OCI-M2 (cell line): ENCODE data around the gene SHMT1.
"Not testable (repeated sequence)": the region's sequence is repeated elsewhere in the genome, so short reads cannot be mapped to it uniquely, and the experiment has no call there.

Experiments
- DNase-seq: peaks from one replicate; lab custom pipeline; 2025; ENCODE audit not compliant: unreplicated experiment; lab: John Stamatoyannopoulos, UW

The SHMT1 gene

GRCh38 chr17:18326572-18326971 is 36.8 kb downstream of the SHMT1 start:
- DNase-seq, result no peak

GRCh38 chr17:18326039-18326438 is 37.3 kb downstream of the SHMT1 start:
- DNase-seq, result no peak

DNA sequence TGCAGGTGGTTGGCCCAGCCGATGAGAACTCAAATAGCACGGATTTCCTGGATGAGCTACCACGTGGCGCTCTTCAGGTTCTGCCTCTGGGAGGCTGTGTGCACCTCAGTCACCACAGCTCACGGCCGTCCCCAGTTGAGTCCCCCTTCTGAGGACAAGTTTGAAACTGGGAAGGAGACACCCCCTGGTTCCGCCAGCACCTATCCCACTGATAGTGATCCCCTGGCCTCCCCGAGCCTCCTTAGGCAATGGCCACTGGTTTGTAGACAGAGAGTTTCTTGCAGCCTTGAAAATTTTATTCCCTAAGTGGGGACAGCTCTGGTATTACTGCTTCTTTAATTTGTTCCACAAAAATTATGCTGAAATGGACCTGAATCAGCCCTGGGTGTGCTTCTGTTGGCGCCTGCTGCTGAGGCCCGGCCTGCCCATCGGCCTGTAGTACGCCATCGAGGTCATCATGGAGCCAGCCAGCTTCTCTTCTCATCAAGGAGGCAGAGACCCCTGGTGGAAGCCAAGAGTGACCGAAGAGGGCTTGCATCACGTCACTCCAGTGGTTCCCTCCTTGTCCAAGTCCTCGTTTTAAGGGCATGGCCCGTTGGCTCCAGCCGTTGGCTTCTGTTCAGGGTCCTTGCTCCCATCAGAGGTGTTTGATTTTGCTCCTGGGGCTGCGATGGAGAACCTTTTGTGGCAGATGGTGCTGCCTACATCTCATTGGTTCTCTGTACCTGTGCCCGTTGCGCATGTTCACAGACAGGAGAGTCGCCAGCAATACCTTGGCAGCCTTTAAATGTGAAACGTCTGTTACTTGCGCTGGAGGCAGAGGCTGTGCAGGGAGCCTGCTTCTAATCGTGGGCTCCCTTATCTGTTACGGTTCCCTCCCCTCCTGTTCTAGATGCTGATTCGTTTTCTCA is 39.0 kb downstream of the SHMT1 start:
- DNase-seq, result no peak

DNA sequence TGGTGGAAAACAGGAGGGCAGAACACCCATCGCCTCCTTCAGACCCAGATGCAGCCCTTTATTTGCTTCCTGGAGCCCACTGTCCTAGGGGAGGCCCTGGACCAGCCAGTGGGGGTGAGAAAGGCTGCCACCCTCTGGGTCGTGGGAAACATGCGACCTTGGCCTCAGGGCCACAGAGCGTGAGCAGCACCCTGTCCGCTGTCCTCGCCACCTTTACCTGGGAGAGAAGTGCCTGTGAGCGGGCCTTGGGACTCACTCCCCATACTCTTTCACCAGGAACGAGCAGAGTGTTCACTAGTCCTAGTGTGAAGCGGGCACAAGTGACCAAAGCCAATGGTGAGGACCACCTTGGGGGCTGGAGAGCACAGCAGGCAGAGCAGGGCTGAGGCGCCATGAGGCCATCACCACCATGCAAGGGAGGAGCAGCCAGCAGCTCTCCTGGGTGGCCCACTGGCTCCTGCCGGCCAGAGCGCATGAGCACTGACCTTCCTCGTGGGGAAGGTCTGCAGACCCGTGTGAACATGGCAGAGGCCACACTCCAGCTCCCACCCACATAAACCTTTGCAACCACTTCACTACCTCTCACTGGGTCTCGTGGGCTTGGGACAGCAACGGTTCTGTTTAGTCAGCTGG is 39.7 kb downstream of the SHMT1 start:
- no peak for DNase-seq

GRCh38 chr17:18323007-18323406 is 40.3 kb downstream of the SHMT1 start:
- no peak for DNase-seq

DNA sequence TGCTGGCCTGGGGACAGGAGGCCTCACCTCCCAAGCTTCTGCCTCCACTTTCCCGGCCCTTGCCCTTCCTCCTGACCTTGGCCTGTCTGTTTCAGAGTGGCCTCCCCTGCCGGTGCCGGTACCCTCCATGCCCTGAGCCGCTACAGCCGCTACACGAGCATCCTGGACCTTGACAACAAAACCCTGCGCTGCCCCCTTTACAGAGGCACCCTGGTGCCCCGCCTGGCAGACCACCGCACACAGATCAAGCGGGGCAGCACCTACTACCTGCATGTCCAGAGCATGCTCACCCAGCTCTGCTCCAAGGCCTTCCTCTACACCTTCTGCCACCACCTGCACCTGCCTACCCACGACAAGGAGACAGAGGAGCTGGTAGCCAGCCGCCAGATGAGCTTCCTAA is 40.8 kb downstream of the SHMT1 start:
- no peak for DNase-seq

DNA sequence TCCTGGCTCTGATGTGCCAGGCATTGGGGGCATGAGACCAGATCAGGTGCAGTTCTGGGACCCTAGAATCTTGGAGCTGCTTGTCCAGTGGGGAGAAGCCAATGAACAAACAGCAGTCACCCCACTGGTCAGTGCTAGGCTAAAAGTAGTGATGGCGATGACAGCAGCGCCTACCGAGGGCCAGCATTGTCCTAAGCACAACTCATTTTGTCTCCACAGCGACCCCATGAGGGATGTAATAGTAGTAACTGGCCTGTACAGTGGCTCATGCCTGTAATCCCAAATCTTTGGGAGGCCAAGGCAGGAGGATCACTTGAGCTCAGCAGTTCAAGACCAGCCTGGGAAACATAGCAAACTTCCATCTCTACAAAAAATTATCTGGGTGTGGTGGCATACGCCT is 42.0 kb downstream of the SHMT1 start:
- DNase-seq, result no peak

GRCh38 chr17:18320301-18320700 is 43.0 kb downstream of the SHMT1 start:
- DNase-seq, result no peak

GRCh38 chr17:18319604-18320256 is 43.6 kb downstream of the SHMT1 start:
- no peak for DNase-seq

DNA sequence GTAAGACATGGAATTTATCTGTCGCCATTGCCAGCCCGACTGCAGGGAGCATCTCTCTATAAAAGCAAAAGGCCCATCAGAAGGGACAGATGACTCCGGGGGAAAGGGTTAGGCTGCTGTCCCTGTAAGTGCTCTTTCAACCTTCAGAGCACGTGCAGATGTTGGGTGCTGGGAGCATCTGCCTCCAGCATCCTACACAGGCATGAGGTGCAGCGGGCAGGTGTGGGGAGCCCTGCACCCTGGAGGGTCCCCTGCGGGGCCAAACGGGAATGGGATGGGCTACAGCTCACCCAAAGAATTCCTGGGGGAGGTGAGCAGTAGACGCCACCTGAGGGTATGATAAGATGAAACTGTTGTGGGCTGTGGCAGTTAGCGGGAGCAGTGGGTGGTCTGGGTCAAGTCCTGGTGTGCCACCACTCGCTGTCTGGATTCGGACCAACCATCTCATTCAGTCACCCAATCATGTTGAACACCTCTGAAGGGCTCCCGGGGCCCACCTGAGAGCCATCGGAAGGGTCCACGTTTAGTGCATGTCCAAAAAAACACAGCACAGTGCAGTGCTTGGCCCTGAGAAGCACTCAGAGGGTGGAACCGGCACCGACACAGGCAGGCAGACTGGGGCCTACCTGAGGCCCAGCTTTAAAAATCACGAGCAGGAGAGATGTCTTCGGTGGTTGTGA is 44.4 kb downstream of the SHMT1 start:
- DNase-seq, result no peak

- no peak for DNase-seq
Observed at GRCh38 chr17:18318117-18318516, 45.2 kb downstream of the SHMT1 start.

DNA sequence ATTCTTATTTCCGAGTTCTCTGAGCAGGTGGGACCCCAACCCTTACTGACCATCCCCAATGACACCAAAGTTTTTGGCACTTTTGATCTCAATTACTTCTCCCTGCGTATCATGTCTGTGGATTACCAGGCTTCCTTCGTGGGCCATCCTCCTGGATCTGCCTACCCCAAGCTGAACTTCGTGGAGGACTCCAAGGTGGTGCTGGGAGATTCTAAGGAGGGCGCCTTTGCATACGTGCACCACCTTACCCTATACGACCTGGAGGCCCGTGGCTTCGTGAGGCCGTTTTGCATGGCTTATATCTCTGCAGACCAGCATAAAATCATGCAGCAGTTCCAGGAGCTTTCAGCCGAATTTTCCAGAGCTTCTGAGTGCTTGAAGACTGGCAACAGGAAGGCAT is 47.4 kb downstream of the SHMT1 start:
- no peak for DNase-seq

GRCh38 chr17:18315562-18315922 is 47.8 kb downstream of the SHMT1 start:
- no peak for DNase-seq

DNA sequence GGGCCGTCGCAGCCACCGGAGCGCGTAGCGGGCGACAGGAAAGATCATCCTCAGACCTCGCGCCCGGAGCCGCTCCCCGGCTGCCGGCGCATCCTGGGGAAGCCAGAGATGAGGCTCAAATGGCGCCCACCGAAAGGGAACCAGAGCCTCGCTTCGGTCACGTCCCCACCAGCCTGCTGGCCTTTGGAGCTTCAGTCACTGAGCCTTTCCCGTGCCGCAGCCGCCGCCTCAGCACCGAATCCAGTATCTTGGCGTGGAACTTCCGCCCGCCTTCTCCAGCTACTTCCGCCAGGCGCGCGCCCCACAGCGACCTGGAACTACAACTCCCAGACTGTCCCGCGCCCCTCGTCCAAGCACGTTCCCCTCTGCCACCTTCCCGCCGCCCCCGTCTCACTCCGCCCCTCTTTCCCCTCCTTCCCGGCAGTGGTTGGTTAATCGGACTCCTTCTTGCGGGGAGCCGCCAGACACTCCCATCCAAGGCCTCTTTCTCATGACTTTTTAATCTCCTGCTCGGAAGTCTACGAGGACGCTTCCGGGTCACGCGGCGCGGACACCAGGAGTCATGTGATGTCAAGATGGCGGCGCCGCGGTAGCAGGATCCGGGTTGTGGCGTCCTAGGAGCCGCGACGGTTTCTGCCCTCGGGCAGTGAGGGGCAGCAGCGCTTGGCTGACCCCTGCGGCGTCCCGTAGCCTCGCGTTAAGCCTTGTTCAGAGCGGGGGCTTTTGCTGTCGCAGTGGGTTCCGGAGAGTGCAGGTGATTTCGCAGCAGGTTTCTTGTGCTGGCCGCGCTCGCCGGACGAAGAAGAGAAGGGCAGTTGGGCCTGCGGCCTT is 48.4 kb downstream of the SHMT1 start, which contains the start of the genes SMCR8 and TOP3A:
Gene SMCR8, plus strand, starts transcription at position 563 of the 831 bp plus-strand sequence. CDS start 497 bp downstream, outside the sequence.
Gene TOP3A, minus strand, starts transcription at position 264 of the 831 bp plus-strand sequence. Its CDS starts 216 bp downstream, at position 48.
- DNase-seq, result peak; percentile 65

DNA sequence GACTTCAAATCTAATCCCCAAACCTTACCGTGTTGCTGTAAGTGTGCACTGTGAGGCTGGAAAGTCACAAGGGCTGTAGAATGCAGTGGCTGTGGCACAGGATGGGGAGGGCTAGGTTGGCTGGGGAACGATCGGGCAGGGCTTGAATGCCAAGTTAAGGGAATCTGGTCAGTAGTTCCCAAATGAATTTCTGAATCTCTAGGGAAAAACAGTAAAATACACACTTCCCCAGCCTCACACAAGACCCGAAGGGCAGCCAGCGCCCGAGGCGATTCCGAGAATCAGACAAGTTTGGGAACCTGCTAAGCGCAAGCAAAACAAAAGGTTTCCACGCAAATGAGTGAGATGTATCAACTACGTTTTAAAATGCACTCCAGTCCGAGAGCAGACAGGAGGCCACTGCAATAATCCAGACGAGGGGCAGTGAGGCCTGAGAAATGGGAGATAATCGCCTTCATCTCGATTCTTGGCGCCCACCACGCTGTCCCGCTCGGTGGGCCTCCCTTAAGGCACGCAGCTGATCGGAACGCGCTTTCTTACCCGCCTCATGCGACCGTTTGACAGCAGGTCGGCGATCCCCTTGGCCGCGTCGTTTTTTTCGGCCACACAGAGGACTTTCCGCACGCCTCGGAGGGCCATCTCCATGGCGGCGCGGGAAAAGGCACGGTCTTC is 49.2 kb downstream of the SHMT1 start:
- no peak for DNase-seq

DNA sequence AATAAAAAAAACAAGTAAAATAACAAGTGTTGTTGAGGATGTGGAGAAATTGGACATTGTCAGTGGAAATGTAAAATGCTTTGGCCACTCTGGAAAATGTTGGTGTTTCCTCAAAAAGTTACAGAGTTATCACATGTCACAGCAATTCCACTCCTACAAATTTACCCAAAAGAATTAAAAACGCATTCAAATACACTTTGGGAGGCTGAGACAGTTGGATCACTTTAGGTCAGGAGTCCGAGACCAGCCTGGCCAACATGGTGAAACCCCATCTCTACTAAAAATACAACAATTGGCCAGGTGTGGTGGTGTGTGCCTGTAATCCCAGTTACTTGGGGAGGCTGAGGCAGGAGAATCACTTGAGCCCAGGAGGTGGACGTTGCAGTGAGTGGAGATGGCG is 54.1 kb downstream of the SHMT1 start:
- DNase-seq, result no peak

DNA sequence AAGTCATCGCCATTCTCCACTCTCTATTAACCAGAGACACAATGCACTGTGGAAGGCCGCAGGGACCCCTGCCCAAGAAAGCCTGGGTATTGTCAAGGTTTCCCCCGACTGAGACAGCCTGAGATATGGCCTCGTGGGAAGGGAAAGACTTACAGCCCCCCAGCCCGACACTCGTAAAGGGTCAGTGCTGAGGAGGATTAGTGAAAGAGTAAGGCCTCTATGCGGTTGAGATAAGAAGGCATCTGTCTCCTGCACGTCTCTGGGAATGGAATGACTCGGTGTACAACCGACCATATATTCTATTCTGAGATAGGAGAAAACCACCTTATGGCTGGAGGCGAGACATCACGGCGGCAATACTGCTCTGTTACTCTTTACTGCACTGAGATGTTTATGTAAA is 60.1 kb downstream of the SHMT1 start:
- not testable (repeated sequence) for DNase-seq

GRCh38 chr17:18300725-18301480 is 62.4 kb downstream of the SHMT1 start:
- DNase-seq, result no peak

DNA sequence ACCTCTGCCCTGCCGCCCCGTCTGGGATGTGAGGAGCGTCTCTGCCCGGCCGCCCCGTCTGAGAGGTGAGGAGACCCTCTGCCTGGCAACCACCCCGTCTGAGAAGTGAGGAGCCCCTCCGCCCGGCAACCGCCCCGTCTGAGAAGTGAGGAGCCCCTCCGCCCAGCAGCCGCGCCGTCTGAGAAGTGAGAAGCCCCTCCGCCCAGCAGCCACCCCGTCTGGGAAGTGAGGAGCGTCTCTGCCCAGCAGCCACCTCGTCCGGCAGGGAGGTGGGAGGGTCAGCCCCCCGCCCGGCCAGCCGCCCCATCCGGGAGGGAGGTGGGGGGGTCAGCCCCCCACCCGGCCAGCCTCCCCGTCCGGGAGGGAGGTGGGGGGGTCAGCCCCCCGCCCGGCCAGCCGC is 65.3 kb downstream of the SHMT1 start:
- not testable (repeated sequence) for DNase-seq
